Right cardiac atrium (tissue), 5 donors: ENCODE data around the gene CASP7. TPM values are rescaled to one million over a fixed set of nuclear protein-coding genes. Genes with fewer than 3 reads are reported as not detected.

Experiments used
- ATAC-seq, 2 donors: fragments of 200-7000 bp; cut with Tn5 transposase; one replicate each; pipeline versions ENCODE4 v1.8.0 to v1.9.1; 2020; ENCODE audit warnings: moderate library complexity in 2 of 2, mild to moderate bottlenecking in 1 of 2
- DNase-seq, 3 donors: peaks; one replicate each; pipeline ENCODE4 v3.0.0-alpha.2; 2020
- H3K27ac ChIP-seq: one replicate; pipeline ENCODE4 v1.5.1; 2013; ENCODE audit warnings: mild to moderate bottlenecking, low read length, control low read depth, moderate library complexity
- H3K27me3 ChIP-seq: one replicate; pipeline ENCODE4 v1.6.1; 2013; ENCODE audit not compliant: control insufficient read depth, insufficient read depth
- H3K4me1 ChIP-seq: one replicate; pipeline ENCODE4 v1.6.1; 2013; ENCODE audit warnings: low read length; ENCODE audit not compliant: control insufficient read depth, insufficient read depth
- H3K4me3 ChIP-seq: one replicate; pipeline ENCODE4 v1.5.1; 2013; ENCODE audit warnings: low read length, control low read depth
- H3K9me3 ChIP-seq: one replicate; pipeline ENCODE4 v1.6.1; 2013; ENCODE audit warnings: low read length; ENCODE audit not compliant: control insufficient read depth
- WGBS: extraction: QIAGEN DNeasy Blood & Tissue Kit; methylation state at CpG from one replicate; pipeline ENCODE4 v1.1.7; 2013; 5-methylcytosine and 5-hydroxymethylcytosine counted together
- intact Hi-C, 4 donors: fragments of 100-400 bp; cut with DNase I; formaldehyde crosslinking; loops; one replicate each; pipeline versions ENCODE4 v1.11.0 to v1.14.0; 2022 to 2023
- polyA plus RNA-seq: library from polyadenylated mRNA; stranded (reverse); fragments of 200-250 nt; gene quantifications from one replicate; pipeline ENCODE4 v1.2.3, GENCODE V29; 2013
- total RNA-seq, 4 donors: library from RNA; stranded (reverse); fragmentation: NEBNext Ultra II Directional; extraction: Animal tissue kit (Norgen Biotek cat#: 25700); gene quantifications; one replicate each; pipeline ENCODE4 v1.2.1, GENCODE V29; 2021
- donor health status: healthy with polysubstance abuse.
- donor health status: DM: no; HTN: yes; CAD: no.
- donor health status: DM: no; HTN: no; CAD: no.
- donor health status: DM: no; HTN: yes; CAD: no; lungs with severe emphysema.
- donor health status: DM: yes; HTN: yes; CAD: no.

CASP7 gene
- total and polyA plus RNA-seq, 5 donors, result 9.4 to 17.2 (median 11.5) TPM

- H3K4me1 ChIP-seq, result no peaks in the 10 kb centered on the region
- no peak overlapping the region for H3K27ac ChIP-seq
- H3K9me3 ChIP-seq, result no peaks in the 10 kb centered on the region
- no peak overlapping the region for H3K4me3 ChIP-seq
- 38% methylated on average over 5 of the region's 5 CpGs for WGBS
- no peak for DNase-seq
- ATAC-seq, result no peak
- H3K27me3 ChIP-seq, result no peaks in the 10 kb centered on the region
- intact Hi-C loops, result no loop called here
Observed at GRCh38 chr10:113666682-113667252, 12.9 kb upstream of the CASP7 start.

GRCh38 chr10:113680190-113681111 lies 739 bp downstream of the CASP7 start:
- Histone ChIP-seq H3K27ac (peak overlapping the region; percentile 59), H3K9me3 (no peaks in the 10 kb centered on the region), H3K27me3 (no peaks in the 10 kb centered on the region), H3K4me1 (peaks cover 4% of the 10 kb centered on the region), H3K4me3 (peak overlapping the region; percentile 90)
- WGBS, result 6% methylated on average over 28 of the region's 28 CpGs
- peak; percentile 54 to 58 for ATAC-seq
- peak; percentile 56 to 66 (median 62) for DNase-seq
- intact Hi-C loops, result no loop called here

GRCh38 chr10:113681533-113682470 lies 2.1 kb downstream of the CASP7 start:
- 73% methylated on average over 5 of the region's 5 CpGs for WGBS
- DNase-seq (no peak), ATAC-seq (no peak)
- H3K9me3 ChIP-seq, result no peaks in the 10 kb centered on the region
- no peak overlapping the region for H3K27ac ChIP-seq
- H3K4me3 ChIP-seq, result no peak overlapping the region
- intact Hi-C loops, result no loop called here
- H3K27me3 ChIP-seq, result no peaks in the 10 kb centered on the region
- H3K4me1 ChIP-seq, result peaks cover 4% of the 10 kb centered on the region

GRCh38 chr10:113683300-113683699 lies 3.6 kb downstream of the CASP7 start:
- Histone ChIP-seq H3K4me1 (peaks cover 4% of the 10 kb centered on the region), H3K27me3 (no peaks in the 10 kb centered on the region), H3K9me3 (no peaks in the 10 kb centered on the region), H3K27ac (no peak overlapping the region), H3K4me3 (no peak overlapping the region)
- 90% methylated on average over 2 of the region's 2 CpGs for WGBS
- no peak for DNase-seq
- intact Hi-C loops, result no loop called here
- no peak for ATAC-seq

- DNase-seq, result no peak
- no peaks in the 10 kb centered on the region for H3K9me3 ChIP-seq
- WGBS, result 92% methylated on average over 3 of the region's 3 CpGs
- no peaks in the 10 kb centered on the region for H3K27me3 ChIP-seq
- no peak overlapping the region for H3K4me3 ChIP-seq
- no peak for ATAC-seq
- no peak overlapping the region for H3K27ac ChIP-seq
- H3K4me1 ChIP-seq, result no peaks in the 10 kb centered on the region
- intact Hi-C loops, result no loop called here
Observed at GRCh38 chr10:113686028-113686427, 6.3 kb downstream of the CASP7 start.

- Histone ChIP-seq H3K9me3 (no peaks in the 10 kb centered on the region), H3K4me1 (no peaks in the 10 kb centered on the region), H3K27ac (no peak overlapping the region), H3K27me3 (no peaks in the 10 kb centered on the region), H3K4me3 (no peak overlapping the region)
- no peak for ATAC-seq
- no peak for DNase-seq
- 98% methylated on average over 4 of the region's 4 CpGs for WGBS
- intact Hi-C loops, result no loop called here
Observed at GRCh38 chr10:113687037-113687436, 7.3 kb downstream of the CASP7 start.

GRCh38 chr10:113689057-113689456 lies 9.3 kb downstream of the CASP7 start:
- WGBS, result 91% methylated on average over 1 of the region's 1 CpG
- ATAC-seq (no peak), DNase-seq (no peak)
- H3K4me1 ChIP-seq, result no peaks in the 10 kb centered on the region
- H3K27me3 ChIP-seq, result no peaks in the 10 kb centered on the region
- H3K4me3 ChIP-seq, result no peak overlapping the region
- H3K27ac ChIP-seq, result no peak overlapping the region
- intact Hi-C loops, result no loop called here
- no peaks in the 10 kb centered on the region for H3K9me3 ChIP-seq

GRCh38 chr10:113689574-113689973 lies 9.9 kb downstream of the CASP7 start:
- ATAC-seq, result no peak
- H3K9me3 ChIP-seq, result no peaks in the 10 kb centered on the region
- WGBS, result 75% methylated on average over 3 of the region's 3 CpGs

GRCh38 chr10:113690749-113691148 lies 11.0 kb downstream of the CASP7 start:
- 65% methylated on average over 3 of the region's 3 CpGs for WGBS
- H3K27me3 ChIP-seq, result no peaks in the 10 kb centered on the region

More at GRCh38 chr10:113689574-113689973, 9.9 kb downstream of the CASP7 start:
- H3K4me3 ChIP-seq, result no peak overlapping the region
- intact Hi-C loops, result no loop called here
- no peak overlapping the region for H3K27ac ChIP-seq
- no peaks in the 10 kb centered on the region for H3K27me3 ChIP-seq
- no peak for DNase-seq
- H3K4me1 ChIP-seq, result no peaks in the 10 kb centered on the region

GRCh38 chr10:113691381-113691780 lies 11.7 kb downstream of the CASP7 start:
- intact Hi-C loops, result no loop called here
- Histone ChIP-seq H3K4me1 (no peaks in the 10 kb centered on the region), H3K9me3 (no peaks in the 10 kb centered on the region), H3K27me3 (no peaks in the 10 kb centered on the region), H3K27ac (no peak overlapping the region), H3K4me3 (no peak overlapping the region)
- DNase-seq (no peak), ATAC-seq (no peak)
- WGBS, result 97% methylated on average over 2 of the region's 2 CpGs

More at GRCh38 chr10:113690749-113691148, 11.0 kb downstream of the CASP7 start:
- DNase-seq (no peak), ATAC-seq (no peak)
- Histone ChIP-seq H3K4me3 (no peak overlapping the region), H3K4me1 (no peaks in the 10 kb centered on the region), H3K27ac (no peak overlapping the region), H3K9me3 (no peaks in the 10 kb centered on the region)
- intact Hi-C loops, result no loop called here
